HEK293 (cell line): ENCODE results near the gene TCN1.

Experiments
- CTCF ChIP-seq: fragments of 450-650 bp; formaldehyde crosslinking; IDR thresholded peaks from 2 replicates; pipeline ENCODE4 v1.5.1; 2016; ENCODE audit warnings: missing biosample characterization, missing genetic modification characterization
- ELK4 ChIP-seq: IDR thresholded peaks from 2 replicates; pipeline ENCODE4 v1.6.1; 2011; ENCODE audit warnings: mild to moderate bottlenecking, low read depth, low read length, borderline replicate concordance
- KLF10 ChIP-seq: fragments of 450-650 bp; IDR thresholded peaks from 2 replicates; pipeline ENCODE4 v1.5.1; 2018; ENCODE audit warnings: missing biosample characterization, mild to moderate bottlenecking, missing genetic modification characterization
- KLF9 ChIP-seq: fragments of 450-650 bp; formaldehyde crosslinking; IDR thresholded peaks from 2 replicates; pipeline ENCODE4 v1.5.1; 2016; ENCODE audit warnings: missing biosample characterization, missing genetic modification characterization, low read depth
- SP2 ChIP-seq: fragments of 450-650 bp; formaldehyde crosslinking; IDR thresholded peaks from 2 replicates; pipeline ENCODE4 v1.5.1; 2016; ENCODE audit warnings: missing biosample characterization, missing genetic modification characterization
- WT1 ChIP-seq: fragments of 450-650 bp; formaldehyde crosslinking; IDR thresholded peaks from 2 replicates; pipeline ENCODE4 v1.5.1; 2016; ENCODE audit warnings: missing biosample characterization, missing genetic modification characterization
- YY1 ChIP-seq: fragments of 450-650 bp; formaldehyde crosslinking; IDR thresholded peaks from 2 replicates; pipeline ENCODE4 v1.5.1; 2018; ENCODE audit warnings: missing biosample characterization, missing genetic modification characterization
- ZNF114 ChIP-seq: fragments of 450-650 bp; formaldehyde crosslinking; IDR thresholded peaks from 2 replicates; pipeline ENCODE4 v1.5.0; 2017; ENCODE audit warnings: missing biosample characterization, missing genetic modification characterization
- ZNF184 ChIP-seq: fragments of 450-650 bp; IDR thresholded peaks from 2 replicates; pipeline ENCODE4 v1.5.1; 2018; ENCODE audit warnings: missing biosample characterization, mild to moderate bottlenecking, missing genetic modification characterization
- ZNF37A ChIP-seq: fragments of 450-650 bp; IDR thresholded peaks from 2 replicates; pipeline ENCODE4 v1.5.1; 2018; ENCODE audit warnings: missing biosample characterization, missing genetic modification characterization
- ZNF488 ChIP-seq: fragments of 450-650 bp; formaldehyde crosslinking; IDR thresholded peaks from 2 replicates; pipeline ENCODE4 v1.5.1; 2016; ENCODE audit warnings: missing biosample characterization, missing genetic modification characterization
- ZNF777 ChIP-seq: fragments of 450-650 bp; formaldehyde crosslinking; IDR thresholded peaks from 2 replicates; pipeline ENCODE4 v1.5.1; 2017; ENCODE audit warnings: missing biosample characterization, missing genetic modification characterization, borderline replicate concordance
- TF ChIP-seq, protein P1 (sequence below): fragments of 450-650 bp; IDR thresholded peaks from 2 replicates; pipeline ENCODE4 v1.5.1; 2018; ENCODE audit warnings: missing biosample characterization, missing genetic modification characterization
- TF ChIP-seq, protein P2 (sequence below): fragments of 450-650 bp; formaldehyde crosslinking; IDR thresholded peaks from 2 replicates; pipeline ENCODE4 v1.5.1; 2016; ENCODE audit warnings: missing biosample characterization, missing genetic modification characterization

DNA sequence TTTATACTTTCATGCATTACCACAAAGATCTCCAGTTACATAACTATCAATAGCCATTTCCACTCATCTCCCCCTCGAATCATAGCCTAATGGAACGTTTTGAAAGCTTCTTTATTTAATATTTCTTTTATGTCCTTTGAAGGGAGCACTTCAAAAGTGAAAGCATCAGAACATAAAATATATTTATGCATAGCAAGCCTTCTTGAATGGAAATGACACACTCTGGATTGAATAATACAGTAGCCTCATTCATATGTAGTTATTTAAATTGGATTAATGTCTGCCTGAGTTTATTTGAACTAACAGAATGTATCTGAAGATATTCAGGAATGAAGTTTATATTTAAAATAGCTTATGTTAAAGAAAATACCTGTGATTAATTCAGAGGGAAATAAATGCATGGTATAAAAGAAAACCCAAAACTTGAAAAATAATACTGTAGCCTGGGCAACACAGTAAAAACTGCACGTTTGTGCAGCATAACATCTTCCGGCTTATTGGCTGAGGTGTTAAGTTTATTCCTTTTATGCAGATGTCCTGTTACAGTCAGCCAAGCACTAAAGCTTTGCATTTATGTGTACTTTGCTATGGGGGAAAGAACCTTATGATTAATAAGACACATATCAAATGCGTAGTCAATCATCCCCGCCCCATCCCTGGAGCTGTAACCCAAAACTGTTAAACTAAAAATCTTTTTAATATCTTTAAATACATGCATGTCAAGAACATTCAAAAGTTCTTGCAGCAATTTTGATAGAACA, 34.3 kb upstream of the TCN1 start:
- TF ChIP-seq YY1 (tag by site-specific recombination) (no peak), ZNF777 (tag by site-specific recombination) (no peak), CTCF (tag by site-specific recombination) (no peak), SP2 (tag by site-specific recombination) (no peak), ZNF37A (tag by site-specific recombination) (no peak), ZNF488 (tag by site-specific recombination) (no peak), ZNF184 (tag by site-specific recombination) (no peak), WT1 (tag by site-specific recombination) (no peak), ZNF114 (tag by site-specific recombination) (no peak), KLF9 (tag by site-specific recombination) (no peak), KLF10 (no peak), ELK4 (no peak)
- TF ChIP-seq, protein P1, sequence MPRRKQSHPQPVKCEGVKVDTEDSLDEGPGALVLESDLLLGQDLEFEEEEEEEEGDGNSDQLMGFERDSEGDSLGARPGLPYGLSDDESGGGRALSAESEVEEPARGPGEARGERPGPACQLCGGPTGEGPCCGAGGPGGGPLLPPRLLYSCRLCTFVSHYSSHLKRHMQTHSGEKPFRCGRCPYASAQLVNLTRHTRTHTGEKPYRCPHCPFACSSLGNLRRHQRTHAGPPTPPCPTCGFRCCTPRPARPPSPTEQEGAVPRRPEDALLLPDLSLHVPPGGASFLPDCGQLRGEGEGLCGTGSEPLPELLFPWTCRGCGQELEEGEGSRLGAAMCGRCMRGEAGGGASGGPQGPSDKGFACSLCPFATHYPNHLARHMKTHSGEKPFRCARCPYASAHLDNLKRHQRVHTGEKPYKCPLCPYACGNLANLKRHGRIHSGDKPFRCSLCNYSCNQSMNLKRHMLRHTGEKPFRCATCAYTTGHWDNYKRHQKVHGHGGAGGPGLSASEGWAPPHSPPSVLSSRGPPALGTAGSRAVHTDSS (tag by site-specific recombination) = no peak
- TF ChIP-seq, protein P2, sequence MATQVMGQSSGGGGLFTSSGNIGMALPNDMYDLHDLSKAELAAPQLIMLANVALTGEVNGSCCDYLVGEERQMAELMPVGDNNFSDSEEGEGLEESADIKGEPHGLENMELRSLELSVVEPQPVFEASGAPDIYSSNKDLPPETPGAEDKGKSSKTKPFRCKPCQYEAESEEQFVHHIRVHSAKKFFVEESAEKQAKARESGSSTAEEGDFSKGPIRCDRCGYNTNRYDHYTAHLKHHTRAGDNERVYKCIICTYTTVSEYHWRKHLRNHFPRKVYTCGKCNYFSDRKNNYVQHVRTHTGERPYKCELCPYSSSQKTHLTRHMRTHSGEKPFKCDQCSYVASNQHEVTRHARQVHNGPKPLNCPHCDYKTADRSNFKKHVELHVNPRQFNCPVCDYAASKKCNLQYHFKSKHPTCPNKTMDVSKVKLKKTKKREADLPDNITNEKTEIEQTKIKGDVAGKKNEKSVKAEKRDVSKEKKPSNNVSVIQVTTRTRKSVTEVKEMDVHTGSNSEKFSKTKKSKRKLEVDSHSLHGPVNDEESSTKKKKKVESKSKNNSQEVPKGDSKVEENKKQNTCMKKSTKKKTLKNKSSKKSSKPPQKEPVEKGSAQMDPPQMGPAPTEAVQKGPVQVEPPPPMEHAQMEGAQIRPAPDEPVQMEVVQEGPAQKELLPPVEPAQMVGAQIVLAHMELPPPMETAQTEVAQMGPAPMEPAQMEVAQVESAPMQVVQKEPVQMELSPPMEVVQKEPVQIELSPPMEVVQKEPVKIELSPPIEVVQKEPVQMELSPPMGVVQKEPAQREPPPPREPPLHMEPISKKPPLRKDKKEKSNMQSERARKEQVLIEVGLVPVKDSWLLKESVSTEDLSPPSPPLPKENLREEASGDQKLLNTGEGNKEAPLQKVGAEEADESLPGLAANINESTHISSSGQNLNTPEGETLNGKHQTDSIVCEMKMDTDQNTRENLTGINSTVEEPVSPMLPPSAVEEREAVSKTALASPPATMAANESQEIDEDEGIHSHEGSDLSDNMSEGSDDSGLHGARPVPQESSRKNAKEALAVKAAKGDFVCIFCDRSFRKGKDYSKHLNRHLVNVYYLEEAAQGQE (tag by site-specific recombination) = no peak
